GM21528 (cell line): ENCODE data around the gene CT47C1.
"Not testable (repeated sequence)": the region's sequence is repeated elsewhere in the genome, so short reads cannot be mapped to it uniquely, and the experiment has no call there.

ENCODE experiments used
- ATAC-seq: cut with Tn5 transposase; IDR thresholded peaks from one replicate; pipeline ENCODE4 v1.9.1; 2021; ENCODE audit warnings: mild to moderate bottlenecking, moderate library complexity; ENCODE audit not compliant: unreplicated experiment, low FRiP score

CT47C1 gene

GRCh38 chrX:119072744-119073143 is at the start of gene CT47C1:
Gene CT47C1, plus strand, starts transcription at chrX:119072993. Its CDS starts 233 bp downstream, at chrX:119073226.
- no peak for ATAC-seq

- no peak for ATAC-seq
Observed at GRCh38 chrX:119025900-119026299, 46.9 kb upstream of the CT47C1 start.

- not testable (repeated sequence) for ATAC-seq
Observed at GRCh38 chrX:119026344-119026743, 46.4 kb upstream of the CT47C1 start.

- not testable (repeated sequence) for ATAC-seq
Observed at GRCh38 chrX:119027960-119028732, 44.6 kb upstream of the CT47C1 start.

- ATAC-seq, result no peak
Observed at GRCh38 chrX:119028733-119029330, 44.0 kb upstream of the CT47C1 start.

- ATAC-seq, result not testable (repeated sequence)
Observed at GRCh38 chrX:119029656-119030055, 43.1 kb upstream of the CT47C1 start.

- ATAC-seq, result no peak
Observed at GRCh38 chrX:119030990-119031389, 41.8 kb upstream of the CT47C1 start.

GRCh38 chrX:119036107-119037029 is 36.4 kb upstream of the CT47C1 start:
- no peak for ATAC-seq

- no peak for ATAC-seq
Observed at GRCh38 chrX:119040432-119040831, 32.4 kb upstream of the CT47C1 start.

GRCh38 chrX:119041175-119041574 is 31.6 kb upstream of the CT47C1 start:
- no peak for ATAC-seq

GRCh38 chrX:119042040-119042439 is 30.8 kb upstream of the CT47C1 start:
- ATAC-seq, result no peak

GRCh38 chrX:119042996-119043395 is 29.8 kb upstream of the CT47C1 start:
- ATAC-seq, result no peak

- no peak for ATAC-seq
Observed at GRCh38 chrX:119045884-119046283, 26.9 kb upstream of the CT47C1 start.

GRCh38 chrX:119055687-119056086 is 17.1 kb upstream of the CT47C1 start:
- ATAC-seq, result no peak

- ATAC-seq, result no peak
Observed at GRCh38 chrX:119062750-119063374, 9.9 kb upstream of the CT47C1 start.

- ATAC-seq, result no peak
Observed at GRCh38 chrX:119063428-119063827, 9.4 kb upstream of the CT47C1 start.

- ATAC-seq, result no peak
Observed at GRCh38 chrX:119067023-119067739, 5.6 kb upstream of the CT47C1 start.

GRCh38 chrX:119069128-119069527 is 3.7 kb upstream of the CT47C1 start:
- no peak for ATAC-seq

- no peak for ATAC-seq
Observed at GRCh38 chrX:119069762-119070161, 3.0 kb upstream of the CT47C1 start.

GRCh38 chrX:119071381-119071780 is 1.4 kb upstream of the CT47C1 start:
- no peak for ATAC-seq
